Fibroblast of peridontal ligament (primary cell): ENCODE data around the gene AKAP6.
A peak's percentile ranks its signal among the peaks of the same experiment; 100 is the strongest.

Experiments
- DNase-seq: peaks from one replicate; pipeline ENCODE4 v3.0.0-alpha.2; 2010; ENCODE audit errors: extremely low read depth

The AKAP6 gene

GRCh38 chr14:32480337-32480736, 151.2 kb downstream of the AKAP6 start:
- peak; percentile 72 for DNase-seq

GRCh38 chr14:32481707-32482106, 152.6 kb downstream of the AKAP6 start:
- no peak for DNase-seq

- DNase-seq: no peak
Observed at GRCh38 chr14:32491416-32492016, 162.4 kb downstream of the AKAP6 start.

GRCh38 chr14:32492457-32492856, 163.4 kb downstream of the AKAP6 start:
- no peak for DNase-seq

- DNase-seq: peak; percentile 62
Observed at GRCh38 chr14:32494609-32495434, 165.7 kb downstream of the AKAP6 start.

- DNase-seq: no peak
Observed at GRCh38 chr14:32495435-32495734, 166.3 kb downstream of the AKAP6 start.

- DNase-seq: peak; percentile 29
Observed at GRCh38 chr14:32497248-32497647, 168.2 kb downstream of the AKAP6 start.

- peak; percentile 91 for DNase-seq
Observed at GRCh38 chr14:32507029-32507984, 178.2 kb downstream of the AKAP6 start.

GRCh38 chr14:32508281-32508680, 179.2 kb downstream of the AKAP6 start:
- DNase-seq: peak; percentile 67

GRCh38 chr14:32509632-32510187, 180.6 kb downstream of the AKAP6 start:
- DNase-seq: peak; percentile 95

- DNase-seq: no peak
Observed at GRCh38 chr14:32510815-32511214, 181.7 kb downstream of the AKAP6 start.

- DNase-seq: no peak
Observed at GRCh38 chr14:32512348-32512747, 183.2 kb downstream of the AKAP6 start.

- DNase-seq: peak; percentile 40
Observed at GRCh38 chr14:32512813-32513212, 183.7 kb downstream of the AKAP6 start.

- DNase-seq: peak; percentile 65
Observed at GRCh38 chr14:32513571-32514009, 184.5 kb downstream of the AKAP6 start.

GRCh38 chr14:32514236-32514635, 185.1 kb downstream of the AKAP6 start:
- DNase-seq: no peak

- DNase-seq: no peak
Observed at GRCh38 chr14:32514681-32515080, 185.6 kb downstream of the AKAP6 start.

- DNase-seq: peak; percentile 10
Observed at GRCh38 chr14:32524609-32525375, 195.7 kb downstream of the AKAP6 start.

- DNase-seq: no peak
Observed at GRCh38 chr14:32525591-32525990, 196.5 kb downstream of the AKAP6 start.

- no peak for DNase-seq
Observed at GRCh38 chr14:32530800-32531199, 201.7 kb downstream of the AKAP6 start.

- no peak for DNase-seq
Observed at GRCh38 chr14:32531942-32532515, 202.9 kb downstream of the AKAP6 start.

GRCh38 chr14:32534145-32534544, 205.0 kb downstream of the AKAP6 start:
- no peak for DNase-seq
